Mucosa of descending colon (tissue), 3 donors: ENCODE results near the gene RIN3. TPM values are rescaled to one million over a fixed set of nuclear protein-coding genes. Genes with fewer than 3 reads are reported as not detected.

ENCODE experiments used
- ATAC-seq: fragments of 200-7000 bp; cut with Tn5 transposase; one replicate; pipeline ENCODE4 v1.9.1; 2020; ENCODE audit warnings: mild to moderate bottlenecking, moderate library complexity
- DNase-seq, 3 donors: peaks; one replicate each; pipeline ENCODE4 v3.0.0-alpha.2; 2020
- H3K36me3 ChIP-seq: fragments of 200-600 bp; one replicate; pipeline ENCODE4 v1.8.0; 2021; ENCODE audit warnings: low read depth, mild to moderate bottlenecking
- H3K4me1 ChIP-seq: fragments of 200-600 bp; one replicate; pipeline ENCODE4 v1.8.0; 2021; ENCODE audit warnings: low read depth, mild to moderate bottlenecking
- H3K4me3 ChIP-seq: fragments of 200-600 bp; one replicate; pipeline ENCODE4 v1.8.0; 2021; ENCODE audit warnings: mild to moderate bottlenecking
- H3K9me3 ChIP-seq: fragments of 200-600 bp; one replicate; pipeline ENCODE4 v1.8.0; 2021; ENCODE audit warnings: mild to moderate bottlenecking
- CTCF ChIP-seq: fragments of 200-600 bp; IDR thresholded peaks from one replicate; pipeline ENCODE4 v1.8.0; 2022; ENCODE audit warnings: antibody characterized with exemption, mild to moderate bottlenecking
- intact Hi-C, 2 donors: fragments of 100-400 bp; cut with DNase I in 1 of 2; cut with micrococcal nuclease in 1 of 2; formaldehyde crosslinking; loops; one replicate each; pipeline versions ENCODE4 v1.11.0 to v1.11.1; 2022; cut with DNase I, micrococcal nuclease
- total RNA-seq, 3 donors: library from RNA; stranded (reverse); fragmentation: NEBNext Ultra II Directional in 2 of 3; extraction: Animal tissue kit (Norgen Biotek cat#: 25700) in 2 of 3; gene quantifications; one replicate each; pipeline versions ENCODE4 v1.2.1 to v1.2.4, GENCODE V29; 2021 to 2023
- donor health status: DM: no; HTN: no; CAD: no; lungs with moderate emphysema.
- donor health status: DM: no; HTN: no; CAD: no.
- donor health status: DM: no; HTN: yes; CAD: no.

Gene RIN3
- total RNA-seq, 3 donors from 2014 or later = 26.2 to 51.0 (median 32.9) TPM

GRCh38 chr14:92627707-92628215 is 114.2 kb downstream of the RIN3 start:
- DNase-seq (no peak), ATAC-seq (no peak)
- intact Hi-C loops = no loop called here
- Histone ChIP-seq H3K9me3 (peaks cover 16% of the 10 kb centered on the region), H3K4me3 (no peak overlapping the region), H3K4me1 (no peaks in the 10 kb centered on the region), H3K36me3 (no peaks in the 10 kb centered on the region)
- no peak for TF ChIP-seq CTCF

- no peak for TF ChIP-seq CTCF
- no peak for ATAC-seq
- Histone ChIP-seq H3K9me3 (peaks cover 14% of the 10 kb centered on the region), H3K36me3 (no peaks in the 10 kb centered on the region), H3K4me1 (no peaks in the 10 kb centered on the region), H3K4me3 (no peak overlapping the region)
- DNase-seq = no peak
- intact Hi-C loops = no loop called here
Observed at GRCh38 chr14:92628636-92629035, 115.1 kb downstream of the RIN3 start.

GRCh38 chr14:92630367-92630766 is 116.8 kb downstream of the RIN3 start:
- Histone ChIP-seq H3K36me3 (no peaks in the 10 kb centered on the region), H3K9me3 (peaks cover 14% of the 10 kb centered on the region), H3K4me3 (no peak overlapping the region), H3K4me1 (no peaks in the 10 kb centered on the region)
- no peak for DNase-seq
- intact Hi-C loops = no loop called here
- TF ChIP-seq CTCF = no peak
- no peak for ATAC-seq

GRCh38 chr14:92631098-92631497 is 117.5 kb downstream of the RIN3 start:
- intact Hi-C loops = no loop called here
- DNase-seq (no peak), ATAC-seq (no peak)
- H3K4me3 ChIP-seq = no peak overlapping the region
- no peaks in the 10 kb centered on the region for H3K36me3 ChIP-seq
- no peaks in the 10 kb centered on the region for H3K4me1 ChIP-seq
- no peak for TF ChIP-seq CTCF
- peaks cover 14% of the 10 kb centered on the region for H3K9me3 ChIP-seq

- Histone ChIP-seq H3K4me1 (no peaks in the 10 kb centered on the region), H3K4me3 (no peak overlapping the region), H3K9me3 (peaks cover 4% of the 10 kb centered on the region), H3K36me3 (no peaks in the 10 kb centered on the region)
- intact Hi-C loops = no loop called here
- ATAC-seq = no peak
- DNase-seq = no peak
- no peak for TF ChIP-seq CTCF
Observed at GRCh38 chr14:92632546-92633273, 119.1 kb downstream of the RIN3 start.

- Histone ChIP-seq H3K4me3 (no peak overlapping the region), H3K9me3 (no peaks in the 10 kb centered on the region), H3K4me1 (no peaks in the 10 kb centered on the region), H3K36me3 (no peaks in the 10 kb centered on the region)
- ATAC-seq (peak; percentile 56), DNase-seq (no peak)
- no peak for TF ChIP-seq CTCF
- intact Hi-C loops = no loop called here
Observed at GRCh38 chr14:92633274-92633616, 119.7 kb downstream of the RIN3 start.
